ENCODE results near the gene MCF2L.
A peak's percentile ranks its signal among the peaks of the same experiment; 100 is the strongest.

The MCF2L gene

GRCh38 chr13:112963641-112964040 is 5.4 kb upstream of the MCF2L start:
- DNase-seq = no peak

GRCh38 chr13:112964971-112965492 is 4.0 kb upstream of the MCF2L start:
- no peak for DNase-seq

- no peak for DNase-seq
These were observed 3.4 kb upstream of the MCF2L start for GRCh38 chr13:112965573-112966115.

GRCh38 chr13:112966776-112967175 is 2.2 kb upstream of the MCF2L start:
- DNase-seq = no peak

DNA sequence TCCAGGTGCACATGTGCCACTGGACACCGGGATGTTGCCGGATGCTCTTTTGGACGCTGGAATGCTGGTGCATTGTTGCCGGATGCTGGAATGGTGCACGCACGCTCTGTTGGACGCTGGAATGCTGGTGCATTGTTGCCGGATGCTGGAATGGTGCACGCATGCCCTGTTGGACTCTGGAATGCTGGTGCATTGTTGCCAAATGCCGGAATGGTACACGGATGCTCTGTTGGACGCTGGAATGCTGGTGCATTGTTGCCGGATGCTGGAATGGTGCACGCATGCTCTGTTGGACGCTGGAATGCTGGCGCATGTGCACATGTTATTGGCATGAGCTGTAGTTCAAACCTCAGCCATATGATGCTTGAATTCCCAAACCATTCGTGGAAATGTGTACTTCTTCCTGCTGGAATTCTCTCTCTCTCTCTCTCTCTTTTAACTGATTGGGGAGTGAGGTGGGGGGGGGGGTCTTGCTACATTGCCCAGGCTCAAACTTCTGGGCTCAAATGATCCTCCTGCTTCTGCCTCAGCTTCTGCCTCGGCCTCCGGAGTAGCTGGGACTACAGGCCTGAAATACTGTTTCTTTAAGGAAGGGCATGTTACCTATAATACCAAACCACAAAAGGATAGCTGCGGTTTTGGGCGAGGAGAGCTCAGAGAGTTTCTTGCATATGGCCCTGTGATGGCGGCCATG is 1.2 kb upstream of the MCF2L start:
- DNase-seq = no peak

DNA sequence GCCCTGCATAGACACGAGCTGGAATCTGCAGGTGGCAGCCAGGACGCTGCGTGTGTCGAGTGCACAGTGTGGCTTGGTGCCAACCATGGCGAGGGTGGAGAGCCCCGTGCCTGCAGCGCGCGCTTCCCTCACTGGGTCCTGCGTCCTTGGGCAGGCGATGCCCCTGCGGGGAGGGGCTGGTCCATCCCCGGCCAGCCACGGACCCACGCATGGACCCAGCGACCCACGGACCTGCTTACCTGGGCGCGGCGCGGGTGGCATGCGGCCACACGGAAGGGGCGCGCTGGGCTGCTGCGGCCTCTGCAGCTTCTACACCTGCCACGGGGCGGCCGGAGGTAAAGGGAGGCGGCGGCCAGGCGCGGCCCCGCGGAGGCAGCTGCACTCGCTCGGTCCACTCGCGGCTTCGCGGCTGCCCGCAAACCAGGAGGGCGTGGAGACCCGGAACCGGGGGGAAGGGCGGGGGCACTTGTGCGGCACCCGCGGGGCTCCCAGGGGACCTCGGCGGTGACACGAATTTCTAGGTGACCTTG is 569 bp upstream of the MCF2L start:
- DNase-seq = peak; percentile 65

- no peak for DNase-seq
These were observed 801 bp downstream of the MCF2L start for GRCh38 chr13:112969692-112970338.

GRCh38 chr13:112970552-112971287 is 1.7 kb downstream of the MCF2L start:
- peak; percentile 48 for DNase-seq

GRCh38 chr13:112971288-112971643 is 2.3 kb downstream of the MCF2L start:
- no peak for DNase-seq

DNA sequence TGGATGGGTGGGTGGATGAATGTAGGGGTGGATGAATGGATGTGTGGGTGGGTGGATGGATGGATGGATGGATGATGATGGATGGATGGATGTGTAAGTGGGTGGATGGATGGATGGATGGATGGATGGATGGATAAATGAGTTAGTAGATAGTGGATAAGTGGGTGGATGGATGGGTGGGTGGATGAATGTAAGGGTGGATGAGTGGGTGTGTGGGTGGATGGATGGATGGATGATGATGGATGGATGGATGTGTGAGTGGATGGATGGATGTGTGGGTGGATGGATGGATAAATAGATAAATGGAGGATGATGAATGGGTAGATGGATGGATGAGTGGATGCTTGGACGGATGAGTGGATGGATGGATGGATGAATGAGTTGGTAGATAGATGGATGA is 3.2 kb downstream of the MCF2L start:
- DNase-seq = no peak

GRCh38 chr13:112972867-112973576 is 4.0 kb downstream of the MCF2L start:
- no peak for DNase-seq

DNA sequence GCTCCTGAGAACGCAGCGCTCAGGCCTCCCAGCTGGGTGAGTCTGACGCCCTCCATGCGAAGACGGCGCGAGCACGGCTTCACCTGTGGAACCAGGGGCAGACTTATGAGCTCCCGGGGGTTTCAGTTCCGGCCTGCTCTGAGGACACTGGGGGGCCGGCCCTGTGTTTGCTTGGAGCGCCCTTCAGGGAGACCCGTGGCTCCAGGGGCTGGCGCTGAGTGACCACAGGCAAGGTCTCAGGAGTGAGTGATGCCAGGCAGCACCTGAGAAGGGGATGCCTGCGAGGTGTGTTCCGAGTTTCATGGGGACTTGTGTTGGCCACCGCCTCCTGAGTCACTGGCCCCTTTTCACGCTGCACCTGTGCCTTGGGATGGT is 4.5 kb downstream of the MCF2L start:
- no peak for DNase-seq

- no peak for DNase-seq
These were observed 5.1 kb downstream of the MCF2L start for GRCh38 chr13:112974125-112974524.

GRCh38 chr13:112974671-112975070 is 5.7 kb downstream of the MCF2L start:
- DNase-seq = no peak

DNA sequence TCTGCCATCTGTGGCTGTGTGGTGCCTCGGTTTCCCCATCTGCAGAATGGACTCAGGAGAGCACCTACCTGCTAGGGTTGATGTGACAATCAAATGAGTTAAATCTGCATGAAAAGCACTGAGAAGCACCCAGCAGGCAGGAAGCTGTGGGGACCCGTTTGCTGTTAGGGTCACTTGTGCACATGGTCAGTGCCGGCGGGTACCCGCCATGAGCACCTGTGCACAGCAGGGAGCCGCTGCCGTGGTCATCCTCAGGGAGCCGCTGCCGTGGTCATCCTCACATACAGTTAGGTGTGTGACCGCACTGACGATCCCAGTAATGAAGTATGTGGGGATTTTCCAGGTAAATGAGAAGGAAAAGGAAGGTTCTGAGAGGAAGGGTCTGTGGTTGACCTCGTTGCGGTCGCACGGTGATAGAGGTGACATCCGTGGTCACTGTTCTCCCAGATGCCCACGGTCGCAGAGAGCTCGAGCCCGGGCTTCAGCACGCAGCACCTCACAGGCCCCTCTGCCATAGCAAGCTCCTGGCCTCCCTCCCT is 6.5 kb downstream of the MCF2L start:
- DNase-seq = no peak

- DNase-seq = no peak
These were observed 7.5 kb downstream of the MCF2L start for GRCh38 chr13:112976526-112976925.

DNA sequence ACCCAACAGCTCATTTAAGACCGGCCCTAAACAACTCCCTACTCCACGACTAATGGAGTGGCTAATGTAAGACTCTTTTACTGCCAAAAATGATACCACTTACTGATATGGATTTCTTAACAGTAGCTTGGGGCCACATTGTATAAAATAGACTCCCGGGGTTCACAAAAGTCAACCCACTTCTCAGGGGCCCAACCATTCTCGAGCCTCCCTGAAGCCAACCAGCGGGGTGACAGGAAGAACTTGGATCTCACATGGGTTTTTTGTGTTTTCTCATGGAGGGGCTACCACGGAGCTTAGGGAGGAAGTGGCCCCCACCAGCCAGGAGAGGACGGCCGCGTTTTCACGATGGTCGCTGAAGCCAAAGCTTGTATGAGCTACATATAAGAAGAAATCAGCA is 8.1 kb downstream of the MCF2L start:
- DNase-seq = no peak

- DNase-seq = no peak
These were observed 8.5 kb downstream of the MCF2L start for GRCh38 chr13:112977525-112977924.

DNA sequence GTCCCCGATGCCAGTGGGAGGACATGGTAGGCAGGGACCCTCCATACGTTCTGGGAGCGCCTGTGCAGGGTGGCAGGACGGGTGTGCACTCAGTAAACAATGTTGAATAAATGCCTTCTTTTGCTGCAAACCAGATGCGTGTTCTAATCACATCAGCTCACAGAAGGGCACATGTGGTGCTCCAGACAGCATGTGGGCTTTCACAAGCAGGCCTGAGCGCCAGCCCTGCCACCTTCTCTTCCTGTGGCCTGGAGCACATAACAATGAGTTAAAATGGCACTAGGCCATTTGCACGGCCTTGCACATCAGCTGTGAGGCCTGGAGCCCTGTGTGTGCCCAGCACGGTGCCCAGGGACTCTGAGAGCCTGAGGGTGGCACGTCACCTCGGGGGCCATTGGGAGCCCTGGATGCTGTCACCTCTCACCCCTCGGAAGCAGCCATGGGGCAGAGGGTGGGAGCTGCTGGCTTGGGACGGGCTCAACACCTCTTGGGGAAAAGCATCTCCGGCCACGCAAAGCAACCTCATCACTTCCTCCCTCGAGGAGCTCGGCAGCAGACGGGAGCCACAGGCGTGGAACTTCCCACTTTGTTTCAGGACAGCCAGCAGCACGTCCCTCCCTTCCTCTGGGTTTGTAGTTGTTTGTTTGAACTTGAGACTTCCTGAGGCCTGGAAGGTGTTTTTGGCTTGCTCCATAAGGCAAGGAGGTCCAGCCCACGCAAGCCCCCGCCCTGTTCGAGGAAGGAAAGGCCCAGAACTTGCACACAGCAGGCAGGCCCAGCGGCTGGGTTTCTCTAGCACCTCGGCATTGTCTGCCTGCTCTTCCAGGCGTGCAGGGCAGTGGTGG is 9.8 kb downstream of the MCF2L start:
- DNase-seq = no peak

GRCh38 chr13:112979406-112979902 is 10.4 kb downstream of the MCF2L start:
- no peak for DNase-seq

GRCh38 chr13:112980434-112980833 is 11.4 kb downstream of the MCF2L start:
- no peak for DNase-seq

Measured in eye (tissue), 1 donor.